HepG2 (cell line): ENCODE measurements around the gene JMJD8. TPM values are rescaled to one million over a fixed set of nuclear protein-coding genes. Genes with fewer than 3 reads are reported as not detected.

ENCODE experiments used
- ARNT2 ChIP-seq: sonication (generic); formaldehyde crosslinking; IDR thresholded peaks from 2 replicates; pipeline ENCODE4 v1.8.0; 2022; ENCODE audit warnings: mild to moderate bottlenecking, low read depth, missing genetic modification reagents, moderate library complexity
- FLYWCH1 ChIP-seq: sonication (generic); formaldehyde crosslinking; IDR thresholded peaks from 2 replicates; pipeline ENCODE4 v1.8.1; 2023; ENCODE audit warnings: mild to moderate bottlenecking, missing genetic modification reagents
- HMGA1 ChIP-seq: sonication (generic); formaldehyde crosslinking; conservative IDR thresholded peaks from 2 replicates; pipeline ENCODE4 v1.4.0; 2020; ENCODE audit warnings: missing genetic modification reagents
- IRF2 ChIP-seq: IDR thresholded peaks from 2 replicates; pipeline ENCODE4 v1.6.1; 2018; ENCODE audit warnings: missing genetic modification reagents, missing compliant biosample characterization
- KLF13 ChIP-seq: sonication (generic); formaldehyde crosslinking; IDR thresholded peaks from 2 replicates; pipeline ENCODE4 v1.4.0; 2020; ENCODE audit warnings: mild to moderate bottlenecking, missing genetic modification reagents
- PRDM10 ChIP-seq: sonication (generic); formaldehyde crosslinking; IDR thresholded peaks from 2 replicates; pipeline ENCODE4 v1.4.0; 2020; ENCODE audit warnings: low read depth, missing genetic modification reagents
- THAP11 ChIP-seq: IDR thresholded peaks from 2 replicates; pipeline ENCODE4 v1.6.1; 2016; ENCODE audit warnings: missing biosample characterization, missing genetic modification reagents
- ZNF12 ChIP-seq: sonication (generic); formaldehyde crosslinking; IDR thresholded peaks from 2 replicates; pipeline ENCODE4 v1.5.0; 2020; ENCODE audit warnings: missing genetic modification reagents
- ZNF224 ChIP-seq: sonication (generic); formaldehyde crosslinking; IDR thresholded peaks from 2 replicates; pipeline ENCODE4 v1.5.0; 2020; ENCODE audit warnings: mild to moderate bottlenecking, missing genetic modification reagents
- ZNF230 ChIP-seq: sonication (generic); formaldehyde crosslinking; IDR thresholded peaks from 2 replicates; pipeline ENCODE4 v1.4.0; 2020; ENCODE audit warnings: mild to moderate bottlenecking, missing genetic modification reagents
- ZNF468 ChIP-seq: sonication (generic); formaldehyde crosslinking; IDR thresholded peaks from 2 replicates; pipeline ENCODE4 v1.8.0; 2022; ENCODE audit warnings: mild to moderate bottlenecking, moderate library complexity, missing genetic modification reagents
- ZNF503 ChIP-seq: sonication (generic); formaldehyde crosslinking; IDR thresholded peaks from 2 replicates; pipeline ENCODE4 v1.4.0; 2020; ENCODE audit warnings: missing genetic modification reagents
- ZNF549 ChIP-seq: sonication (generic); formaldehyde crosslinking; IDR thresholded peaks from 2 replicates; pipeline ENCODE4 v1.5.0; 2020; ENCODE audit warnings: missing genetic modification reagents
- ZNF563 ChIP-seq: sonication (generic); formaldehyde crosslinking; IDR thresholded peaks from 2 replicates; pipeline ENCODE4 v1.8.0; 2022; ENCODE audit warnings: mild to moderate bottlenecking, moderate library complexity, missing genetic modification reagents
- ZNF687 ChIP-seq: sonication (generic); formaldehyde crosslinking; IDR thresholded peaks from 2 replicates; pipeline ENCODE4 v1.5.1; 2020; ENCODE audit warnings: mild to moderate bottlenecking, missing genetic modification reagents, moderate library complexity
- ZNF713 ChIP-seq: sonication (generic); formaldehyde crosslinking; IDR thresholded peaks from 2 replicates; pipeline ENCODE4 v1.4.0; 2020; ENCODE audit warnings: mild to moderate bottlenecking, missing genetic modification reagents
- ZNF780A ChIP-seq: sonication (generic); formaldehyde crosslinking; IDR thresholded peaks from 2 replicates; pipeline ENCODE4 v1.8.0; 2022; ENCODE audit warnings: mild to moderate bottlenecking, missing genetic modification reagents, moderate library complexity
- ZSCAN20 ChIP-seq: sonication (generic); formaldehyde crosslinking; IDR thresholded peaks from 2 replicates; pipeline ENCODE4 v1.4.0; 2020; ENCODE audit warnings: missing genetic modification reagents, mild to moderate bottlenecking, borderline replicate concordance
- polyA plus RNA-seq, 8 experiments: library from polyadenylated mRNA; depleted of rRNA in 3 of 8; stranded (reverse) in 7 of 8; unstranded in 1 of 8; fragments of >200 nt; fragmentation: Illumina TruSeq in 4 of 8; extraction: Trizol in 4 of 8; gene quantifications; 2 replicates each; pipeline versions ENCODE4 v1.2.1 to v1.2.3, GENCODE V29; 2011 to 2016; ENCODE audit warnings: low read depth in 4 of 8, missing spikeins in 1 of 8, mixed read lengths in 1 of 8; ENCODE audit not compliant: insufficient read depth in 1 of 8
- total RNA-seq, 5 experiments: library from RNA; depleted of rRNA; stranded (reverse); fragments of >200 nt; fragmentation: Illumina TruSeq; extraction: Trizol; gene quantifications; 2 replicates each; pipeline ENCODE4 v1.2.3, GENCODE V29; 2016; ENCODE audit warnings: low read depth in 1 of 5

The JMJD8 gene
- total and polyA plus RNA-seq, 2 of the 13 experiments (the other 11 are each of a cell fraction or from before 2014, with no cell fraction given), result 2.6 to 11.8 TPM

GRCh38 chr16:667780-668518 lies 16.2 kb downstream of the JMJD8 start, which contains the start of gene RHOT2 (continued):
- peak; percentile 64; the same call in 1 of the 2 replicates for TF ChIP-seq ZNF503
- TF ChIP-seq ZNF563 (CRISPR knock-in tag), result peak; percentile 59; the same call in 1 of the 2 replicates
- no peak for TF ChIP-seq ZNF230 (CRISPR knock-in tag)
- no peak for TF ChIP-seq KLF13 (CRISPR knock-in tag)
- peak; percentile 91; the same call in 1 of the 2 replicates for TF ChIP-seq ARNT2 (CRISPR knock-in tag)
- peak; percentile 95 for TF ChIP-seq THAP11 (CRISPR knock-in tag)
- peak; percentile 96; the same call in 1 of the 2 replicates for TF ChIP-seq ZNF713 (CRISPR knock-in tag)
- peak; percentile 88 for TF ChIP-seq ZNF687
- TF ChIP-seq ZNF549 (CRISPR knock-in tag), result no peak
- TF ChIP-seq ZNF12 (CRISPR knock-in tag), result no peak
- no peak; the same call in 1 of the 2 replicates for TF ChIP-seq ZNF468 (CRISPR knock-in tag)
- no peak for TF ChIP-seq PRDM10 (CRISPR knock-in tag)
- no peak for TF ChIP-seq FLYWCH1 (CRISPR knock-in tag)
- TF ChIP-seq ZNF224 (CRISPR knock-in tag), result no peak
- no peak for TF ChIP-seq ZNF780A
- peak; percentile 83; the same call in 1 of the 2 replicates for TF ChIP-seq ZSCAN20
- no peak for TF ChIP-seq HMGA1
- TF ChIP-seq IRF2, result peak; percentile 86; the same call in 1 of the 2 replicates
